ENCODE measurements around the gene KIAA0513. TPM values are rescaled to one million over a fixed set of nuclear protein-coding genes. Genes with fewer than 3 reads are reported as not detected.

The KIAA0513 gene
- total and polyA plus RNA-seq, 10 of the 15 experiments (the other 5 are each of a cell fraction or from before 2014, with no cell fraction given) = 0.14 to 5.8 (median 2.0) TPM

GRCh38 chr16:85093705-85094104, 66.1 kb downstream of the KIAA0513 start:
- RAD21 ChIA-PET (ENCODE audit: unreplicated experiment) = no interaction called here
- POLR2A ChIA-PET = no interaction called here
- H3K4me1 ChIP-seq (ENCODE audit: control insufficient read depth, insufficient read depth, low read length) = no peaks in the 10 kb centered on the region
- ATAC-seq = no peak
- no peak overlapping the region for H2AFZ ChIP-seq (ENCODE audit: control insufficient read depth, low read depth, low read length)
- no peaks in the 10 kb centered on the region for H3K79me2 ChIP-seq (ENCODE audit: control insufficient read depth, insufficient read depth, low read length)
- no peaks in the 10 kb centered on the region for H4K20me1 ChIP-seq (ENCODE audit: control insufficient read depth, insufficient read depth)
- no peak overlapping the region for H3K4me3 ChIP-seq
- no peaks in the 10 kb centered on the region; a peak in 3 of 4 replicates for H3K27me3 ChIP-seq (replicated peaks in 1 of 2; ENCODE audit: control insufficient read depth in 2 of 2, insufficient read depth in 2 of 2, low read length in 1 of 2)
- FAIRE-seq = no peak
- BruUV-seq (replicated peaks) = no TSS peak
- no peak overlapping the region for H3K27ac ChIP-seq (ENCODE audit: control insufficient read depth, insufficient read depth)
- H3K36me3 ChIP-seq (ENCODE audit: control insufficient read depth in 2 of 2, insufficient read depth in 2 of 2, low read length in 1 of 2) = no peaks in the 10 kb centered on the region; a peak in 1 of 4 replicates
- in situ Hi-C loops (cut with MboI) (no loop called here), intact Hi-C loops (cut with micrococcal nuclease; ENCODE audit: unreplicated experiment) (no loop called here)
- no peak overlapping the region for H3K4me2 ChIP-seq (ENCODE audit: control insufficient read depth, insufficient read depth)
- DNase-seq (ENCODE audit: low read depth, low spot score) = no peak
- CTCF ChIA-PET = no interaction called here
- TF ChIP-seq KLF5 (IDR thresholded peaks at IDR 0.05; ENCODE audit: partially characterized antibody) (no peak), WRNIP1 (IDR thresholded peaks at IDR 0.05; ENCODE audit: borderline replicate concordance, low read depth, low read length) (no peak)
- H3K9me3 ChIP-seq (replicated peaks; ENCODE audit: control insufficient read depth, insufficient read depth, low read length) = no peaks in the 10 kb centered on the region
- no peak overlapping the region for H3K9ac ChIP-seq (ENCODE audit: control insufficient read depth, insufficient read depth, low read length)
- 54% methylated on average over 13 of the region's 13 CpGs for WGBS (ENCODE audit: insufficient coverage, insufficient replicate concordance, low lambda C conversion rate, missing lambda C conversion rate)
- SMC1A ChIA-PET (ENCODE audit: uncharacterized antibody, unreplicated experiment) = no interaction called here

- SMC1A ChIA-PET (ENCODE audit: uncharacterized antibody, unreplicated experiment) = no interaction called here
- no peak overlapping the region for H3K27ac ChIP-seq (ENCODE audit: control insufficient read depth, insufficient read depth)
- DNase-seq (ENCODE audit: low read depth, low spot score) = no peak
- no peak for TF ChIP-seq STAT1 (conservative IDR thresholded peaks at IDR 0.05)
- no peak for TF ChIP-seq HDAC6 (IDR thresholded peaks at IDR 0.05; ENCODE audit: unreplicated experiment)
- no peak for TF ChIP-seq CBX3 (IDR thresholded peaks at IDR 0.05; ENCODE audit: borderline replicate concordance, low read depth)
- TF ChIP-seq USF1 (IDR thresholded peaks at IDR 0.05; ENCODE audit: borderline replicate concordance, extremely low read length, insufficient read depth, low read depth, low read length) = no peak
- CTCF ChIA-PET = no interaction called here
- H3K9ac ChIP-seq (ENCODE audit: control insufficient read depth, insufficient read depth, low read length) = no peak overlapping the region
- 55% methylated on average over 12 of the region's 12 CpGs for WGBS (ENCODE audit: insufficient coverage, insufficient replicate concordance, low lambda C conversion rate, missing lambda C conversion rate)
- RAD21 ChIA-PET (ENCODE audit: unreplicated experiment) = no interaction called here
- no peak overlapping the region for H3K4me3 ChIP-seq
- no peaks in the 10 kb centered on the region for H3K9me3 ChIP-seq (replicated peaks; ENCODE audit: control insufficient read depth, insufficient read depth, low read length)
- no peaks in the 10 kb centered on the region for H3K79me2 ChIP-seq (ENCODE audit: control insufficient read depth, insufficient read depth, low read length)
- no peak overlapping the region for H2AFZ ChIP-seq (ENCODE audit: control insufficient read depth, low read depth, low read length)
- in situ Hi-C loops (cut with MboI) (no loop called here), intact Hi-C loops (cut with micrococcal nuclease; ENCODE audit: unreplicated experiment) (no loop called here)
- H3K36me3 ChIP-seq (ENCODE audit: control insufficient read depth in 2 of 2, insufficient read depth in 2 of 2, low read length in 1 of 2) = no peaks in the 10 kb centered on the region; a peak in 1 of 4 replicates
- no peak for FAIRE-seq
- H4K20me1 ChIP-seq (ENCODE audit: control insufficient read depth, insufficient read depth) = no peaks in the 10 kb centered on the region
- no peaks in the 10 kb centered on the region; a peak in 3 of 4 replicates for H3K27me3 ChIP-seq (replicated peaks in 1 of 2; ENCODE audit: control insufficient read depth in 2 of 2, insufficient read depth in 2 of 2, low read length in 1 of 2)
- no peak for ATAC-seq
- POLR2A ChIA-PET = no interaction called here
- H3K4me2 ChIP-seq (ENCODE audit: control insufficient read depth, insufficient read depth) = no peak overlapping the region
- H3K4me1 ChIP-seq (ENCODE audit: control insufficient read depth, insufficient read depth, low read length) = no peaks in the 10 kb centered on the region
- BruUV-seq (replicated peaks) = no TSS peak
Measured at GRCh38 chr16:85094176-85094805, 66.7 kb downstream of the KIAA0513 start.

Measured in GM12878 (cell line).